DMS153 (cell line): ENCODE results near the gene AURKA.
"Not testable (repeated sequence)": the region's sequence is repeated elsewhere in the genome, so short reads cannot be mapped to it uniquely, and the experiment has no call there.

Experiments
- DNase-seq: peaks from one replicate; lab custom pipeline; 2025; lab: John Stamatoyannopoulos, UW

Gene AURKA

GRCh38 chr20:56359212-56360132 is 32.5 kb downstream of the AURKA start:
- peak; percentile 33 for DNase-seq

- DNase-seq: peak; percentile 81
Measured at GRCh38 chr20:56358600-56359211, 33.3 kb downstream of the AURKA start, which contains the start of gene FAM210B. TSS of gene FAM210B (plus strand) at chr20:56358974. CDS start at chr20:56359006, 32 bp downstream.

GRCh38 chr20:56358070-56358469 is 33.9 kb downstream of the AURKA start:
- no peak for DNase-seq

- no peak for DNase-seq
Measured at GRCh38 chr20:56353356-56353755, 38.7 kb downstream of the AURKA start.

- no peak for DNase-seq
Measured at GRCh38 chr20:56352345-56353055, 39.5 kb downstream of the AURKA start.

GRCh38 chr20:56350842-56351241 is 41.2 kb downstream of the AURKA start:
- DNase-seq: no peak

- no peak for DNase-seq
Measured at GRCh38 chr20:56348746-56349145, 43.3 kb downstream of the AURKA start.

GRCh38 chr20:56348305-56348693 is 43.7 kb downstream of the AURKA start:
- peak; percentile 15 for DNase-seq

GRCh38 chr20:56347628-56348304 is 44.2 kb downstream of the AURKA start:
- DNase-seq: no peak

- DNase-seq: no peak
Measured at GRCh38 chr20:56345911-56346310, 46.1 kb downstream of the AURKA start.

GRCh38 chr20:56343861-56344381 is 48.1 kb downstream of the AURKA start:
- no peak for DNase-seq

- no peak for DNase-seq
Measured at GRCh38 chr20:56342783-56343182, 49.2 kb downstream of the AURKA start.

GRCh38 chr20:56336709-56337108 is 55.3 kb downstream of the AURKA start:
- DNase-seq: not testable (repeated sequence)

GRCh38 chr20:56328861-56329260 is 63.2 kb downstream of the AURKA start:
- no peak for DNase-seq

GRCh38 chr20:56324806-56325205 is 67.2 kb downstream of the AURKA start:
- no peak for DNase-seq

GRCh38 chr20:56323656-56324055 is 68.4 kb downstream of the AURKA start:
- DNase-seq: no peak

GRCh38 chr20:56323206-56323605 is 68.8 kb downstream of the AURKA start:
- DNase-seq: no peak

GRCh38 chr20:56322681-56323080 is 69.3 kb downstream of the AURKA start:
- no peak for DNase-seq
